ENCODE results near the gene AGXT.

Gene AGXT

GRCh38 chr2:240917009-240917683 is 48.5 kb downstream of the AGXT start:
- peak; percentile 53 for DNase-seq

- DNase-seq = no peak
Observed at GRCh38 chr2:240917684-240918257, 49.1 kb downstream of the AGXT start.

- DNase-seq = peak; percentile 51
Observed at GRCh38 chr2:240918258-240919091, 49.9 kb downstream of the AGXT start.

- peak; percentile 47 for DNase-seq
Observed at GRCh38 chr2:240919161-240919781, 50.6 kb downstream of the AGXT start.

GRCh38 chr2:240919786-240920782 is 51.5 kb downstream of the AGXT start:
- peak; percentile 51 for DNase-seq

GRCh38 chr2:240920783-240921231 is 52.2 kb downstream of the AGXT start:
- peak; percentile 41 for DNase-seq

- peak; percentile 23 for DNase-seq
Observed at GRCh38 chr2:240921311-240921994, 52.8 kb downstream of the AGXT start.

GRCh38 chr2:240921995-240922244 is 53.3 kb downstream of the AGXT start:
- peak; percentile 35 for DNase-seq

- peak; percentile 30 for DNase-seq
Observed at GRCh38 chr2:240922245-240922981, 53.8 kb downstream of the AGXT start.

GRCh38 chr2:240922982-240923537 is 54.4 kb downstream of the AGXT start:
- peak; percentile 31 for DNase-seq

- peak; percentile 47 for DNase-seq
Observed at GRCh38 chr2:240925191-240925567, 56.6 kb downstream of the AGXT start.

GRCh38 chr2:240925568-240926515 is 57.2 kb downstream of the AGXT start:
- DNase-seq = peak; percentile 50

GRCh38 chr2:240926516-240927389 is 58.1 kb downstream of the AGXT start:
- DNase-seq = peak; percentile 61

- DNase-seq = no peak
Observed at GRCh38 chr2:240927390-240927781, 58.8 kb downstream of the AGXT start.

- DNase-seq = peak; percentile 44
Observed at GRCh38 chr2:240928476-240929363, 60.1 kb downstream of the AGXT start.

GRCh38 chr2:240929364-240930095 is 60.9 kb downstream of the AGXT start:
- peak; percentile 45 for DNase-seq
